NB4 (cell line): ENCODE results near the gene LGALS3.

Experiments
- DNase-seq: peaks from one replicate; pipeline ENCODE4 v3.0.0; 2010; ENCODE audit warnings: low read depth
- H3K4me3 ChIP-seq: one replicate; pipeline ENCODE4 v1.5.1; 2011; ENCODE audit warnings: mild to moderate bottlenecking, low read depth, low read length, moderate library complexity
- CTCF ChIP-seq: IDR thresholded peaks from one replicate; pipeline ENCODE4 v1.5.1; 2012; ENCODE audit warnings: low read depth, low read length
- MYC ChIP-seq: IDR thresholded peaks from 2 replicates; pipeline ENCODE4 v1.6.1; 2011; ENCODE audit warnings: low read depth, low read length
- POLR2A ChIP-seq: IDR thresholded peaks from 2 replicates; pipeline ENCODE4 v1.6.1; 2011; ENCODE audit warnings: mild to moderate bottlenecking; ENCODE audit not compliant: insufficient read length; ENCODE audit errors: extremely low read depth
- TF ChIP-seq, protein P1 (sequence below): IDR thresholded peaks from 2 replicates; pipeline ENCODE4 v1.6.1; 2011; ENCODE audit warnings: low read depth, low read length

The LGALS3 gene

GRCh38 chr14:55190906-55191202 is 61.8 kb downstream of the LGALS3 start:
- no peak for TF ChIP-seq MYC
- TF ChIP-seq POLR2A: no peak
- TF ChIP-seq CTCF: no peak
- TF ChIP-seq, protein P1, sequence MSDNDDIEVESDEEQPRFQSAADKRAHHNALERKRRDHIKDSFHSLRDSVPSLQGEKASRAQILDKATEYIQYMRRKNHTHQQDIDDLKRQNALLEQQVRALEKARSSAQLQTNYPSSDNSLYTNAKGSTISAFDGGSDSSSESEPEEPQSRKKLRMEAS: no peak
- DNase-seq: no peak
- peak overlapping the region; percentile 92 for H3K4me3 ChIP-seq

DNA sequence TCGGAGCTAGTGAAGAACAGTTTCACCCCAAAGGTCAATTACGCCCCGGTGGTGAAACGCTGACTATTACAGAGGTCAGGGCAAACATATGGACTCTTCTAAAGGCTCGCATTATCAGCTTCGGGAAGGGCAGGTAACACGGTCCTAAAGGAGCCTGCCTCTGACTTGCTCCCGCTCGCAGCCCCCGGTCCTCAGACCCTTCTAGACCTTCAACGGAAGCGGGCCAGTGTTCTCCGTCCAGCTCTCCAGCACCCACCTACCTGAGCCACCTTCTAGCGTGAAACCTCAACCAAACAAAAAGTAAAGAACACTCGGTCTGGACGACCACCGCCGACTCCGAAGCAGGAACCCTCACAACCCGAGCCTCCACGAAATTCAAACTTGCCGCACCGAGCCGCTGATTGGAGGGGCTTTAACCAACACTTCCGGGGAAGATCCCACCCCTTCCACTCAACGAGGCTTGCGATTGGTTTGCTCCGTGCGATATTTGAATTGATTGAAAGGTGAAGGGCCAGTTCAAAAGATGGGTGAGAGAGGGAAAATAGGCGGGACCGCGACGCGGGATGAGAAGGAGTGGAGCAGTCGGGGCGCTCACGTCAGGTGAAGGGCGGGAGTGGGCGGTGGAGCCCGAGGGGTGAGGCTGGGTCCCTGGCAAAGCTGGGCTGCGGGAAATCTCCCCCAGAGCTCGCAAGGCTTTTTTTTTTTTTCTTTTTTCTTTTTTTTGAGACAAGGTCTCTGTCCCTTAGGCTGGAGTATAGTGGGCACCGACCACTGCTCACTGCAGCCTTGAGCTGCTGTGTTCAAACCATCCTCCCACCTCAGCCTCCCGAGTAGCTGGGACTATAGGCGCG is 62.4 kb downstream of the LGALS3 start, which contains the start of gene DLGAP5:
TSS of gene DLGAP5 (minus strand) at position 383 of the 851 bp plus-strand sequence. CDS start 2,406 bp downstream, outside the sequence.
- H3K4me3 ChIP-seq: peak within 1 kb of the TSS; percentile 92
- peak; percentile 96 for DNase-seq
- TF ChIP-seq POLR2A (peak; percentile 67), CTCF (no peak), MYC (no peak)
- TF ChIP-seq, protein P1: peak; percentile 61; the same call in 1 of the 2 replicates

DNA sequence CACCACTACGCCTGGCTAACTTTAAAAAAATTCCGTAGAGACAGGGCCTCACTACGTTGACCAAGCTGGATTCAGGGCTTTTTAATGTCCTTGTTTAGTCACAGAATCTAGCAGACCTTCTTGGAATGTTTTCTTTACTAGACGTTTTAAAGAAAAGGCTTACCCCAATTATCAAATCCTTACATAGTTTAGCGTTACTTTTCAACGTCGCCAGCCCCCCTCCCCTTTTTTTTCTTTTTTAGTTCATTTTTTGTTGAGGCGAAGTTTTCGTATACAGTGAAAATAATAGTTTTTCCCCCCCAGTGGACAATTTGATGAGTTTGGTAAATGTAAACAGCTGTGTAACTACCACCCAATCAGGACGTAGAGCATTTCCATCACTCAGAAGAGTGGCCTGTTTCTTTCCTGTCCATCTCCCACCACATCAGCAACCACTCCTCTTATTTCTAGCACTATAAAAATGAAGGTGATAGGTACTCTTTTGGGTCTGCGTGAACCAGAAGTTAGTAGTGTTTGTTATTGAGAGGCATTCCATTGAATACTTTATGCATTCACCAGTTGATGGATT is 63.1 kb downstream of the LGALS3 start:
- no peak for DNase-seq
- TF ChIP-seq MYC (no peak), POLR2A (no peak), CTCF (no peak)
- peak overlapping the region; percentile 92 for H3K4me3 ChIP-seq

- no peak overlapping the region for H3K4me3 ChIP-seq
- no peak for DNase-seq
- TF ChIP-seq MYC: no peak
- no peak for TF ChIP-seq POLR2A
- TF ChIP-seq CTCF: no peak
- TF ChIP-seq, protein P1: no peak
These were observed 65.8 kb downstream of the LGALS3 start for GRCh38 chr14:55194656-55195355.
